ENCODE measurements around the gene SLC35C1.
A peak's percentile ranks its signal among the peaks of the same experiment; 100 is the strongest.

The SLC35C1 gene

DNA sequence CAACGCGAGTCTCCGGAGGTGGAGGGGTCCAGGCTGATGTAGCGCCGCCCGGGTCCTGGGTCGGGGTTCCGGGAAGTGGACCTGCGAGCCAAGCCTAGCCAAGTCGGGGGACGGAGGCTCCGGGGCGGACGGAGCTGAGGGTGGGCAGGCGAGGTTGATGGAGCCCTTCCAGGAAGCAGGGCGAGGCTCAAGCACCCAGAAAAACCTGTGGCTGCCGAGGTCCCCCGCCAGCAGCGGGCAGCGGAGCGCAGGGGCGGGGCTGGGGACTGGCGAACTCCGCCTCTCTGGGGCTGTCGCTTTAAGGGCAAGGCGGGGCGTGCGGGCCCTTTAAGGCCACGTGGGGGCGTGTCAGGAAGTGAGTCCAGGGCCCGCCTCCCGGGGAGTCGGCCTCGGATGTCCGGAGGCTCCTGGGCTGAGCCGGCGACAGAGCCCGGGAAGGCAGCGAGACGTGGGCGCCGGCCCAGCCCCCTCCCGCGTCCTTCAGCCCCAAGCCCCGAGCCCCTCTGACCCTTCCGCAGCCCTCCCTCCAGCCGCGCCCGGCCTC lies at the start of gene SLC35C1:
Gene SLC35C1, plus strand, starts transcription at position 389 of the 544 bp plus-strand sequence. CDS start 653 bp downstream, outside the sequence.
- peak; percentile 96 to 99 (median 98) for DNase-seq

- no peak for DNase-seq
Observed at GRCh38 chr11:45755281-45755859, 49.6 kb upstream of the SLC35C1 start.

DNA sequence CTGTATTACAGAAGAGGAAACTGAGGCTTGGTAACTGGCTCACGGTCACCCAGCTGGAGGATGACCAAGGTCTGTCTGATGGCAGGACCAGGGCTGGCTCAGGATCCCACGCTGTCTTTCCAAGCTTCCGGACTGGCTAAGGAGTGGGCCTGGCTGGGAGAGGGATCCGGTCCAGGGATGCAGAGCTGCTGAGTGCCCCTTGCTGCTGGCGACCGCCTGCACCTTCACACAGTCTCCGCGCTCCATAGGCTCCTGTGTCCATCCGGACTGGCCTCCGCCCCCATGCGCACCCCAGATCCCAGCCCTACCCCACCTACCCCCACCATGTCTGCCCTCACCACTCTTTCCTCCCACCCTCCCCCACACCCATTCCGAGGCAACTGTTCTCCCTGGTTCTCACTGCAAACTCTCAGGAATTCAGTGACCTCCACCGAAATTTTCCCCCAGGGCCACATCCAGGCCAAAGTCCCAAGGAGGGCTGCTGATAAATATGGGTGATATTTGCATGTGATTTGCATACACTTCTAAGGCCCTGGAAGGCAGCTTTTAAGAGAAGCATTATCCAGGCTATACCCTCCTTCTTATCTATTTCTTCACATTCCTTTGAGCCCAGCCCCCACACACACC lies 48.5 kb upstream of the SLC35C1 start:
- DNase-seq: no peak

DNA sequence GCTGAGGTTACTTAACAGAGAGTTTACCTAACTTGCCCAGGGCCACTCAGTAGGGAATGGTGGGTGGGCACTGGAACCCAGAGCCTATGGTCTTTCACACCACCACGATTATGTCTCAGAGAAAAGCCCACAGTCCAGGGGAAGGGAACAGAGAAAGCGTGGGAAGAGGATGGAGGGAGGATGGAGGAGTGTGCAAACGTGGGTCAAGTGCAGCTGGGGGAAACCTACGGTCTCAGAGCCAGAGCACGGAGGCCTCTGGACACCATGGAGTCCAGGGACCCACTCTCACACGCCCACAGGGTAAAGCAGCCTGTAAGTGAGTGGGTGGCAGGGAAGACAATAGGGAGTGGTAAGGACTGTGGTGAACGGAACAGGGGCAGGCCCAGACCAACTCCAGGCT lies 47.3 kb upstream of the SLC35C1 start:
- DNase-seq: no peak

- no peak for DNase-seq
Observed at GRCh38 chr11:45761659-45762058, 43.3 kb upstream of the SLC35C1 start.

DNA sequence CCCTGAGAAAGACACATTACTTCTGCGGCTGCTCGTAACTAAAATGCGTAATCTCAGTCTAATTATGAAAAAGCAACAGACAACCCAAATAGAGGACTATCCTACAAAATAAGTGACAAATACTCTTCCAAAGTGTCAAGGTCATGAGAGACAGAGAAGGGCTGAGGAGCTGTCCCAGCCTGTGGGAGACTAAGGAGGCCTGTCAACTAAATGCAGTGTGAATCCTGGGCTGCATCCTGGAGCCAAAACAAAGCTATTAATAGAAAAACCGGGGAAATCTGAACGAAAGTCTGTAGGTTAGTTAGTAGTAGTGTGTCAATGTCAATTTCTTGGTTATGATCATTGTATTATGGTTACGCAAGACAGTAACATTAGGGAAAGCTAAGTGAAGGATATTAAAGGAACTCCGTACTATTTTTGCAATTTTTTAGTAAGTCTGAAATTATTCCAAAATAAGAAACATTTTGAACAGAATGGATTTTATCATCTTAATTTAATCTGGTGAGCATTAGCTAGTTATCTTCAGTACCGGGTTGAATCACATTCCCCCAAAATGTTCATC lies 39.8 kb upstream of the SLC35C1 start:
- DNase-seq: no peak

DNA sequence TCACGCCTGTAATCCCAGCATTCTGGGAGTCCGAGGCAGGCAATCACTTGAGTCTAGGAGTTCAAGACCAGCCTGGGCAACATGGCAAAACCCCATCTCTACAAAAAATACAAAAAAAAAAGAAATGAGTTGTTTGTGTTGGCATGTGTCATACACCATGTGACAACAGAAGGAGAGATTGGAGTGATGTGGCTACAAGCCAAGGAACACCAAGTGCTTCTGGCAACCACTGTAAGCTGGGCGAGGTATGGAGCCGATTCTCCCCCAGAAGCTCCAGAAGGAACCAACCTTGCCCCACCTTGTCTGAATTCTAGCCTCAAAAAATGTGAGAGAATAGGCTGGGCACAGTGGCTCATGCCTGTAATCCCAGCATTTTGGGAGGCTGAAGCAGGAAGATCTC lies 39.1 kb upstream of the SLC35C1 start:
- no peak for DNase-seq

- no peak for DNase-seq
Observed at GRCh38 chr11:45766469-45766868, 38.5 kb upstream of the SLC35C1 start.

DNA sequence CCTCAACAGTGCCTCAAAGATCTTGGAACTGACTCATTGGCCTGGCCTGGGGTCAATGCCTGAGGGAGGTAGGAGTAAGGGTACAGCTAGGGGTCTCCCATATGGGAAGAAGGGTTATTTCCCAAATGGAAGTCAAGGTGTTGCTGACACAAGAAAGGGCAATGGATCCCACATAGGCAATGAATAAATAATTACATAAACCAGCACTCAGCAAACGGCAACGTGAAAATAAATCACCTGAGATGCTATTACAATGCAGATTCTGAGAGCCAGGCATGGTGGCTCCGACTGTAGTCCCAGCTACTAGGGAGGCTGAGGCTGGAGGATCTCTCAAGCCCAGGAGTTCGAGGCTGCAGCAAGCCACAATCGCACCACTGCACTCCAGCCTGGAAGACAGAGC lies 36.5 kb upstream of the SLC35C1 start:
- no peak for DNase-seq

- DNase-seq: no peak
Observed at GRCh38 chr11:45769960-45770359, 35.0 kb upstream of the SLC35C1 start.

DNA sequence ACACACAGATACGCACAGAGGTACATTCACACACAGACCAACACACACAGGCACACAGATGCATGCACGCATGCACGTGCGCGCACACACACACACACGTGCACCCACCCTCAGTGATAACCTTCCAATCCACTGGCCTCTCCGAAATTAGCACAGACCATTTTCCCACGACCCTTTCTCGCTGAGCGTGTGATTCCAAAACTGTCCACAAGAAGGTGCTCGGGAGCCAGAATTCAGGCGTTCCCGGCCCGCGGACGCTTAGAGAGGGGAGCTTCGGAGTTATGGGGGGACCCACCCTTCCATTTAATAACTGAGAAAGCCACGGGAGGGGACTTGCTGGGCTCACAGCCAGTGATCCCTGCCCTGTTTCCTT lies 33.8 kb upstream of the SLC35C1 start:
- DNase-seq: peak; percentile 71 to 81 (median 74)

GRCh38 chr11:45771566-45772448 lies 33.1 kb upstream of the SLC35C1 start:
- DNase-seq: peak; percentile 83 to 93 (median 90)

DNA sequence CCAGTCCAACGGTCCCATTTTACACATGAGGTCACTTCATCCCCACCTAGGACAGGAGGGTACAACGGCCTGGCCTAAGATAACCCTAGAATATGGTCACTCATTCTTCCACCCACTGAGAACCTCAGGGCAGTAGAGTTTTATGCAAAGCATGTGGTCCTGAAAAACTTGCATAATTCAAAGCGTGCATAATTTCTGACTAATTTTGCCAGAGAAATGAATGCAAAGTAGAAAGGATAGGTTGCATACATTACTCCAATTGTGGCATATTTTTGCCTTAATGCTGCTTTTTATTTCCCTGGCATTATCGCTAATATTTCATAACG lies 32.5 kb upstream of the SLC35C1 start:
- DNase-seq: no peak

GRCh38 chr11:45772986-45773785 lies 31.8 kb upstream of the SLC35C1 start:
- no peak for DNase-seq

GRCh38 chr11:45773786-45774655 lies 30.9 kb upstream of the SLC35C1 start:
- no peak for DNase-seq

GRCh38 chr11:45774786-45775185 lies 30.2 kb upstream of the SLC35C1 start:
- no peak for DNase-seq

DNA sequence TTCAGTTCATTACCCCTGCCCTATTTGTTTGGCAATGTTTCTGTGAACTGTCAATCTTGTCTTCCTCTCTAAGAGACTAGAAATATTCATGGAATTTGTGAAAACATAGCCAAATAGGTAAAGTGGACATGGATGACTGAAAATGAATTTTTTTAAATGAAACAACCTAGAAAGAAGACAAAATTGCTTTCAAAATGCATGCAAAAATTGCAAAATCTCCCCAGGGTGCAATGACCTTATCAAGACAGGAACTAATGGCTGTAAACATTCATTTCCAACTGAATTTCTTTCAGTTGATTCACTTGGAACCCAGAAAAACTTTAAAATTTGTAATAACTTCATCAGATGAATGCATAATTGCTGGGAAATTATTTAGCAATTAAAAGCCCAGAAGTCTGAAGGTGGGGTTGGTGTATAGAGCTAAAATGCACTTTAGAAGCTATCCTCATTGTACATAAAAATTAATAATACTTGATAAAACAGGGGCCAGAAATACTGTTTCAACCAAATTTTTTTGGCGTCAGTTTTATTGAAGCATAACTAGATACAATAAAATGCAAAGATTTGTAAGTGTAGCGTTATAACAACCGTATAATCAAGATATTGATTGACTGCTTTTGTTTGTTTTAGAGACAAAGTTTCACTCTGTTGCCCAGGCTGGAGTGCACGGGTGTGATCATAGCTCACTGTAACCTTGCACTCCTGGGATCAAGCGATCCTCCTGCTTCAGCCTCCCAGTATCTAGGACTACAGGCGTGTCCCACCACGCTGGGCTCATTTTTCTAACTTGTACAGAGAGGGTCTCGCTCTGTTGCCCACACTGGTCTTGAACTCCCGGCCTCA lies 27.6 kb upstream of the SLC35C1 start:
- peak in 1 of 3 donors; percentile 4 for DNase-seq

DNA sequence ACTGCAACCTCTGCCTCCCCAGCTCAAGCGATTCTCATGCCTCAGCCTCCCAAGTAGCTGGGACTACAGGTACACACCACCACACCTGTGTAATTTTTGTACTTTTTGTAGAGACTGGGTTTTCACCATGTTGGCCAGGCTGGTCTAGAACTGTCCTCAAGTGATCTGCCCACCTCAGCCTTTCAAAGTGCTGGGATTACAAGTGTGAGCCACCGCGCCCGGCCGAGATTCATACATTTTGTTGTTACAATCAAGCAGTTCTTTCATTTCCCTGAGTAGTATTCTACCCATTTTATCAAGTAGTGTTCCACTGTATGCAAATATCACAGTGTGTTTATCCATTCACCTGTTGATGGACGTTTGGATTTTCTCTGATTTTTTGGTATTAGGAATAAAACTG lies 26.6 kb upstream of the SLC35C1 start:
- no peak for DNase-seq

DNA sequence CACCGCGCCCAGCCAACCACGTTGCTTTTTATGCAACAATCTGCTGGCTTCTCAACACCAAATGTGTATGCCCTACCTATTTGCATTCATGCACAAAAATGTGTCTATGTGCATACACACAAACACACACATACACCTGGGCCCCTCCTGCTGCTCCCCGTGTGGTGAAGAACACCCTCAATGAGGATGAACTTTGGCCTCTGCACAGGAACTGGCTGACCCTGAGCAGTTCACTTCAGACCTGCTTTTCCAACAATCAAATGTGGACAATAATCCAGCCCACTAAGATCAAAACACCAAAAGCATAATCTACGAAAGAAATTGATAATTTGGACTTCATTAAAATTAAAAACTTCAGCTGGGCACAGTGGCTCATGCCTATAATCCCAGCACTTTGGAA lies 25.3 kb upstream of the SLC35C1 start:
- no peak for DNase-seq

GRCh38 chr11:45786272-45786671 lies 18.7 kb upstream of the SLC35C1 start:
- no peak for DNase-seq

DNA sequence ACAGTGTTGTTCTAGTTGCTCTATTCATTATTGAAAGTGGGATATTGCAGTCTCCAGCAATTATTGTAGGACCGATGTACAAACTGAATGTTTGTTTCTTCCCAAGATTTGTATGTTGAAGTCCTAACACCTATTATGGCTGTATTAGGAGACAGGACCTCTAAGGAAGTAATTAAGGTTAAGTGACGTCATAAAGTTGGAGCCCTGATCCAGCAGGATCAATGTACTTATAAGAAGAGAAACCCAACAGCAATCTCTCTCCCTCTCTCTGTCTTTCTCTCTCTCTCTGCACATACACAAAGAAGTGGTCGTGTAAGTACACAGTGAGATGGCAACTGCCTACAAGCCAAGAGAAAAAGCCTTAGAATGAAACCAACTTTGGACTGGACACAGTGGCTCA lies 16.1 kb upstream of the SLC35C1 start:
- DNase-seq: no peak
